DMS153 treated with DMSO at 0.1 percent for 48 hours (cell line): ENCODE data around the gene CLDN15.
"Not testable (repeated sequence)": the region's sequence is repeated elsewhere in the genome, so short reads cannot be mapped to it uniquely, and the experiment has no call there.

Experiments used
- DNase-seq: peaks from one replicate; lab custom pipeline; 2025; ENCODE audit not compliant: unreplicated experiment; lab: John Stamatoyannopoulos, UW

CLDN15 gene

DNA sequence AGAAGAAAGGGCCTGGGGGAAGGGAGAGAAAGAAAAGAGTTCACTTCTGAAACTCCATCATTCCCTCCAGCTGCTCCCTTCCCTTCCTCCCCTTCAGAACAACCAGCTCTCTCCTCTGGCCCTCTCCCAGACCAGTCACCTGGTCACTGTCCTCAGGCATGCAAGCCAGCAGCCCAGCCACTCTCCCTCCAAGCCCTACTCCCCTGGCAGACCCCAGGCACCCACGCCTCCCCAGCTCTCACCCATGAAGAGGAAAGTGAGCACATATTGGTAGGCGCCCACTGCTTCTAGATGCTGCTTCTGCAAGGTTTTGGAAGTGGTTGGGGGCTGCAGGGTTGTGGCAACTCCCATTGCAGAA lies 37.1 kb downstream of the CLDN15 start:
- DNase-seq: no peak

DNA sequence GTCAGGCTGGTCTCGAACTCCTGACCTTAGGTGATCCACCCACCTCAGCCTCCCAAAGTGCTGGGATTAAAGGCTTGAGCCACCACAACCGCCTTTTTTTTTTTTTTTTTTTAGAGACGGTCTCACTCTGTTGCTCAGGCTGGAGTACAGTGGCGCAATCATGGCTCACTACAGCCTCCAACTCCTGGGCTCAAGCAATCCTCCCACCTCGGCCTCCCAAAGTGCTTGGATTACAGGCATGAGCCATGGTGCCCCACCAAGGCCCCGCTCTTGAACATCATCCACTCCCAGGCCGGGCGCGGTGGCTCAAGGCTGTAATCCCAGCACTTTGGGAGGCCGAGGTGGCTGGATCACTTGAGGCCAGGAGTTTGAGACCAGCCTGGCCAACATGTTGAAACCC lies 38.1 kb downstream of the CLDN15 start:
- DNase-seq: not testable (repeated sequence)

- no peak for DNase-seq
These were observed 39.1 kb downstream of the CLDN15 start for GRCh38 chr7:101198476-101198875.

- DNase-seq: no peak
These were observed 39.6 kb downstream of the CLDN15 start for GRCh38 chr7:101197991-101198390.

GRCh38 chr7:101195884-101196283 lies 41.7 kb downstream of the CLDN15 start:
- DNase-seq: no peak

- DNase-seq: no peak
These were observed 48.5 kb downstream of the CLDN15 start for GRCh38 chr7:101189109-101189508.

GRCh38 chr7:101186844-101187428 lies 50.7 kb downstream of the CLDN15 start:
- DNase-seq: no peak

- no peak for DNase-seq
These were observed 51.4 kb downstream of the CLDN15 start for GRCh38 chr7:101186194-101186593.

DNA sequence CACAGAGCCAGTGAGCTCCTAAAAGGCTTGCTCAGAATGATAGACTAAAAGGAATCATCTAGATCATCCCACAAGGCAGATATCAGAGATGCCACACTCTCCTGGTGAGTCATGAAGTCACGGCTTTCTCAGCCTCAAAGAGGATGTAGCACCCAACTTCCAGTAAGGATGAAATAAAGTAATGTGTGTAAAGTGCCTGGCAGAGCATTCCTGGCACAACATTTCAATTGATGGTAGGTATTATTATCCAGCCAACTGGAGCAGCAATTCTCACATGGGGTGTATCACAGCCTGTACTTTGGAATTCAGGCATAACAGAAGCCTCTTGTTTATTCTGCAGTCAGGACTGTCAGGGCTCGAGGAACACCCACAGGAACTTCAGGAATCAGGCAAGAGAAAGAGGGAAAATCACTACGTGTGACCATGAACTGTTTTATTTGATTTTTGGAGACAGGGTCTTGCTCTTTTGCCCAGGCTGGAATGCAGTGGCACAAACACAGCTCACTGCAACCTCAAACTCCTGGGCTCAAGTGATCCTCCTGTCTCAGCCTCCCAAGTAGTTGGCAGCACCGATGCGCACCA lies 52.3 kb downstream of the CLDN15 start:
- no peak for DNase-seq
